Head of caudate nucleus (tissue), 42 donors: ENCODE results near the gene LIMCH1.

Source experiments
- DNase-seq, 42 donors: peaks; one replicate each; pipeline versions ENCODE4 v3.0.0 to v3.0.0-alpha.2; 2020 to 2021; ENCODE audit warnings: mixed read lengths in 7 of 42
- intact Hi-C: fragments of 100-400 bp; cut with DNase I; formaldehyde crosslinking; loops from one replicate; pipeline ENCODE4 v1.15.0; 2022

Gene LIMCH1

GRCh38 chr4:41590591-41590990 lies 52.6 kb downstream of the LIMCH1 start:
- intact Hi-C loops: loop anchor here (10.0 kb wide), 1 partner anchor 66 kb away; no protein-coding TSS in a partner anchor
- DNase-seq: no peak

- DNase-seq: peak in 36 of 42 donors; percentile 8 to 70 (median 40)
- intact Hi-C loops: loop anchor here (10.0 kb wide), 1 partner anchor 70 kb away; no protein-coding TSS in a partner anchor
Measured at GRCh38 chr4:41594432-41594831, 56.5 kb downstream of the LIMCH1 start.

GRCh38 chr4:41597494-41597893 lies 59.5 kb downstream of the LIMCH1 start:
- DNase-seq: no peak
- intact Hi-C loops: loop anchor here (10.0 kb wide), 1 partner anchor 73 kb away; no protein-coding TSS in a partner anchor

GRCh38 chr4:41598580-41598979 lies 60.6 kb downstream of the LIMCH1 start:
- intact Hi-C loops: loop anchor here (10.0 kb wide), 1 partner anchor 74 kb away; no protein-coding TSS in a partner anchor
- DNase-seq: no peak

- intact Hi-C loops: loop anchor here (10.0 kb wide), 1 partner anchor 74 kb away; no protein-coding TSS in a partner anchor
- DNase-seq: no peak
Measured at GRCh38 chr4:41599192-41599786, 61.3 kb downstream of the LIMCH1 start.

GRCh38 chr4:41600243-41600912 lies 62.4 kb downstream of the LIMCH1 start:
- intact Hi-C loops: no loop called here
- no peak for DNase-seq

- no peak for DNase-seq
- intact Hi-C loops: no loop called here
Measured at GRCh38 chr4:41601025-41601424, 63.1 kb downstream of the LIMCH1 start.

GRCh38 chr4:41602113-41602512 lies 64.2 kb downstream of the LIMCH1 start:
- no peak for DNase-seq
- intact Hi-C loops: no loop called here

- no peak for DNase-seq
- intact Hi-C loops: no loop called here
Measured at GRCh38 chr4:41602886-41603498, 65.0 kb downstream of the LIMCH1 start.

GRCh38 chr4:41609851-41610250 lies 71.9 kb downstream of the LIMCH1 start:
- peak in 26 of 42 donors; percentile 18 to 73 (median 37) for DNase-seq
- intact Hi-C loops: no loop called here

- intact Hi-C loops: no loop called here
- no peak for DNase-seq
Measured at GRCh38 chr4:41610474-41610873, 72.5 kb downstream of the LIMCH1 start.

GRCh38 chr4:41611124-41611838 lies 73.3 kb downstream of the LIMCH1 start:
- intact Hi-C loops: no loop called here
- DNase-seq: no peak

GRCh38 chr4:41611881-41612871 lies 74.2 kb downstream of the LIMCH1 start:
- intact Hi-C loops: no loop called here
- DNase-seq: peak; percentile 63 to 94 (median 84)

GRCh38 chr4:41613386-41613785 lies 75.4 kb downstream of the LIMCH1 start:
- peak in 13 of 42 donors; percentile 11 to 56 (median 24) for DNase-seq
- intact Hi-C loops: no loop called here

GRCh38 chr4:41613821-41614220 lies 75.9 kb downstream of the LIMCH1 start:
- no peak for DNase-seq
- intact Hi-C loops: no loop called here

- no peak for DNase-seq
- intact Hi-C loops: no loop called here
Measured at GRCh38 chr4:41614519-41614918, 76.6 kb downstream of the LIMCH1 start.

GRCh38 chr4:41619161-41619560 lies 81.2 kb downstream of the LIMCH1 start:
- intact Hi-C loops: no loop called here
- no peak for DNase-seq

- intact Hi-C loops: no loop called here
- DNase-seq: peak in 2 of 42 donors; percentile 22 to 25
Measured at GRCh38 chr4:41620594-41621256, 82.8 kb downstream of the LIMCH1 start.
